ENCODE data around the gene USP13. TPM values are rescaled to one million over a fixed set of nuclear protein-coding genes. Genes with fewer than 3 reads are reported as not detected.

USP13 gene
- total and polyA plus RNA-seq, 10 of the 15 experiments (the other 5 are each of a cell fraction or from before 2014, with no cell fraction given) = 3.2 to 20.8 (median 9.0) TPM

DNA sequence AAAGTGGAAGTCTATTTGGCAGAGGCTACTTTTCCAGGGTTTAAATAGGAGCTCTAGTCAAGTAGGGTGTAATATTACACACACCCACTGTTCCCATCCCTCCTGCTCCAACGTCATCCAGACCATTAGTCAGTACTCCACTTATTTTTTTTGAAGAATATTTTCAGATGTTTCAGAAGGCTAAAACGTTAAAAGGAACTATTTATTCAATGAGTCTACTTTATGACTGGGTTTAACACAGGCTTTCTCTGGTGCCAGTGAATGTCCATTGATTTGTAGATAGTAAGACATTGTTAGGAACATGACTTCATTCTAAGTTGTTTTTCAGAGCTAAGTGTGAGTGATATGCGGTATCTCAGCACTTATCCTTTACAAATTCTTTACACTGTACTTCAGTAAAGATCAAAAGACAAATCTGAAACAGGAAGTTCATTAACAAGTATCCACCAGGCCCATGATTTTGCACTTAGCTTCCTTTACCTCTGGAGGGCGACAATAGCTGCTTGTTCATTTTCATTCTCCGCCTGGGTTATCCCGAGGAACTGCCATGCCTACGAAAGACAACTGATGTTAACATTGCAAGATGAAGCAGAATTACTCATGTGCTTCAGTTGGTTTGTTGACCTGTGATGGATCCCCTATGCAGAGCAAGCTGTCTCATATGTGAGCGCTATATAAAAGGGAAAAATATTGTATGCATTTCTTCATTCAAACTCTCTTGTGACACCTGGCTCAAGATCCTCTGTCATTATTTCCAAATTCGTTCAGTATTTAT, 158.7 kb downstream of the USP13 start (continued):
- TF ChIP-seq IKZF1 (conservative IDR thresholded peaks at IDR 0.05) (0 out of 2 replicates have a peak, but pooled peaks have one; percentile 28), RAD21 (IDR thresholded peaks at IDR 0.05; ENCODE audit: insufficient read depth, low read depth, low read length) (peak; percentile 97), SMARCA5 (IDR thresholded peaks at IDR 0.05) (0 out of 2 replicates have a peak, but pooled peaks have one; percentile 31), SMC3 (IDR thresholded peaks at IDR 0.05; ENCODE audit: borderline replicate concordance, low read length) (peak; percentile 88), PAX8 (IDR thresholded peaks at IDR 0.05) (no peak), ETV6 (conservative IDR thresholded peaks at IDR 0.05 in 1 of 2, IDR thresholded peaks at IDR 0.05 in 1 of 2; ENCODE audit: borderline replicate concordance in 1 of 2, low read depth in 1 of 2) (peak in 1 of 2 experiments; percentile 12; a peak in 1 of 4 replicates), MEF2B (IDR thresholded peaks at IDR 0.05; ENCODE audit: partially characterized antibody, poor library complexity, severe bottlenecking) (no peak), CTCF (IDR thresholded peaks at IDR 0.05 in 2 of 3, conservative IDR thresholded peaks at IDR 0.05 in 1 of 3; ENCODE audit: control insufficient read depth in 2 of 3, extremely low read depth in 1 of 3, insufficient read depth in 1 of 3, low read depth in 3 of 3, low read length in 3 of 3) (peak; percentile 63 to 83 (median 78); a peak in 5 of 6 replicates), TAF1 (IDR thresholded peaks at IDR 0.05; ENCODE audit: borderline replicate concordance, low read depth, low read length) (no peak), MYB (IDR thresholded peaks at IDR 0.05; ENCODE audit: borderline replicate concordance, low read depth, low read length) (no peak), IRF4 (IDR thresholded peaks at IDR 0.05; ENCODE audit: low read depth, low read length) (0 out of 2 replicates have a peak, but pooled peaks have one; percentile 23), TCF7 (IDR thresholded peaks at IDR 0.05; ENCODE audit: borderline replicate concordance) (0 out of 2 replicates have a peak, but pooled peaks have one; percentile 18), GATAD2B (conservative IDR thresholded peaks at IDR 0.05; ENCODE audit: low read depth) (no peak), HDAC2 (IDR thresholded peaks at IDR 0.05) (no peak), ZNF384 (IDR thresholded peaks at IDR 0.05; ENCODE audit: borderline replicate concordance, low read depth, low read length) (no peak), ZNF24 (IDR thresholded peaks at IDR 0.05) (peak; percentile 10; the same call in 1 of the 2 replicates)
- TF ChIP-seq, protein P1, sequence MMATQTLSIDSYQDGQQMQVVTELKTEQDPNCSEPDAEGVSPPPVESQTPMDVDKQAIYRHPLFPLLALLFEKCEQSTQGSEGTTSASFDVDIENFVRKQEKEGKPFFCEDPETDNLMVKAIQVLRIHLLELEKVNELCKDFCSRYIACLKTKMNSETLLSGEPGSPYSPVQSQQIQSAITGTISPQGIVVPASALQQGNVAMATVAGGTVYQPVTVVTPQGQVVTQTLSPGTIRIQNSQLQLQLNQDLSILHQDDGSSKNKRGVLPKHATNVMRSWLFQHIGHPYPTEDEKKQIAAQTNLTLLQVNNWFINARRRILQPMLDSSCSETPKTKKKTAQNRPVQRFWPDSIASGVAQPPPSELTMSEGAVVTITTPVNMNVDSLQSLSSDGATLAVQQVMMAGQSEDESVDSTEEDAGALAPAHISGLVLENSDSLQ (IDR thresholded peaks at IDR 0.05) = no peak
